Right kidney (tissue), 1 donor: ENCODE measurements around the gene CABP2.
"Not testable (repeated sequence)": the region's sequence is repeated elsewhere in the genome, so short reads cannot be mapped to it uniquely, and the experiment has no call there.

ENCODE experiments used
- DNase-seq: peaks from one replicate; pipeline ENCODE4 v3.0.0-alpha.2; 2016

Gene CABP2

DNA sequence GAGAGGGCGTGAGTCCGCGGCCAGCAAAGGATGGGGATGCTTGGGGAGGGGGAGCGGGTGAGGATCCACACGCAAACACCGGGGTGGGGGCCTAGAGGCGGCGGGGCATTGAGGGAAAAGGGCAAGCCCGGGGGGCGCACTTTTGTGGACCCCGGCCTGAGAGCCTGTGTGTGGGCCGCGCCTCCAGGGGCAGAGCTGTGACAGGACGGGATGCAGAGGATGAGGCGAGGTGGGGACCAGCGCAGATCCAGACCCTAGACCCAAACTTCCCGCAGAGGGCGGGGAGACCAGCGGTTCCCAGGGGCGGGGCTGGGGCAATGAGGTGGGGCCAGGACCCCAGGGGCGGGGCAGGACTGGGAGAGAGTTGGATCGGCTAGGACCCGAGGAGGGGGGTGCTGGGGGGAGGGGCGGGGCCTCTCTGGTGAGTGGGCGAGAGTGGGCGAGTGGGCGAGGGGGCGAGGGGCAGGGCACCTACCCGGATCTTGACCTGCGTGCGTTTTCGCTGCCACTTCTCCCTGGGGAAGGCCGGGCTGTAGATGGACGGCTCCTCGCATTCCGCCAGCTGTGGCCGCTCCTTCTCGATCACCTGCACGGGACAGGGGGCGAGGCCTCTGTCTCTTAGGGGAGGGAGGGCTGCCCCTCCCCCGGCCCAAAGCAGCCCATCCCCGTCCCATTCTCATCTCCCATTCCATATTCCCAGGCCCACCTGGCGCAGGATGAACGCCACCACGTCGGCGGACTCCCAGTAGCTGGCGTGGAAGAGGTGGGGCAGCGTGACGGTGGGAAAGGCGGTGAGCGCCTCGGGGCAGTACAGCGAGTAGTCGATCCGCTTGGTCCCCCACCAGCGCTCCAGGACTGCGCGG, 28.6 kb downstream of the CABP2 start:
- DNase-seq = no peak

DNA sequence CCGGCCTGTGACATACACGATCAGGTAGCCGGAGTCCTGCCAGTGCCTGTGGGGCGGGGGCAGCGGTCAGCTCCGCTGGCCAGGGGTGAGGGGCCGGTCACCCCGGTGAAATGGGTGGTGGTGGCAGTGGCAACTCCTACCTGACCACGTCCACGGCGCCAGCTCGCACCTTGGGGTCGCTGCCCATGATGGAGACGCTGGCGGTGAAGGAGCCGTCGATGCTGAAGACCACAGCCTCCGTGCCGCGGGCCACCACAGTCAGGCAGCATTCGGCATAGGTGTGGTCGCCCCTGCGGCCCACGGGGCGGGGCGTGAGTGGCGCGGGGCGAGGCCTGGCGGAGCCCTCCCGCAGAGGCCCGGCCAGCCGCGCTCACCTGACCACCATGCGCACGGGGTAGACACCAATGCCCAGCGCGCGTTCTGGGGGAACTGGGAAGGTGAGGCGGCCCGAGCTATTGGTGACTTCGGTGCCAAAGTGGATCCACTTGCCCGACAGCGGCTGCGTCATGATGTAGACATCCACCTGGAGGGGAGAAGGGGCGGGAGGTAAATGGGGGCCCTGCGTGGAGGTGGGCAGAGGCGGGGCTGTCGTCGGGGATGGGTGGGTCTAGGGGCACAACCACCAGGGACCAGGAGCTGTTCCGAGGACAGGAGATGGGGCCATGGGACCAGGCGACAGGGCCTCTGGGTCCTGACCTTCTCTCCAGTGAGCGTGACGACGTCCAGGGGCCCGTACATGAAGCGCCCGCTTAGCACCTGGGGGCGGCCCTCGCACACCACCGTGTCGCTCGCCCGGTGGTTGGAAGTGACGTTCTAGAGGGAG, 29.5 kb downstream of the CABP2 start:
- no peak for DNase-seq

DNA sequence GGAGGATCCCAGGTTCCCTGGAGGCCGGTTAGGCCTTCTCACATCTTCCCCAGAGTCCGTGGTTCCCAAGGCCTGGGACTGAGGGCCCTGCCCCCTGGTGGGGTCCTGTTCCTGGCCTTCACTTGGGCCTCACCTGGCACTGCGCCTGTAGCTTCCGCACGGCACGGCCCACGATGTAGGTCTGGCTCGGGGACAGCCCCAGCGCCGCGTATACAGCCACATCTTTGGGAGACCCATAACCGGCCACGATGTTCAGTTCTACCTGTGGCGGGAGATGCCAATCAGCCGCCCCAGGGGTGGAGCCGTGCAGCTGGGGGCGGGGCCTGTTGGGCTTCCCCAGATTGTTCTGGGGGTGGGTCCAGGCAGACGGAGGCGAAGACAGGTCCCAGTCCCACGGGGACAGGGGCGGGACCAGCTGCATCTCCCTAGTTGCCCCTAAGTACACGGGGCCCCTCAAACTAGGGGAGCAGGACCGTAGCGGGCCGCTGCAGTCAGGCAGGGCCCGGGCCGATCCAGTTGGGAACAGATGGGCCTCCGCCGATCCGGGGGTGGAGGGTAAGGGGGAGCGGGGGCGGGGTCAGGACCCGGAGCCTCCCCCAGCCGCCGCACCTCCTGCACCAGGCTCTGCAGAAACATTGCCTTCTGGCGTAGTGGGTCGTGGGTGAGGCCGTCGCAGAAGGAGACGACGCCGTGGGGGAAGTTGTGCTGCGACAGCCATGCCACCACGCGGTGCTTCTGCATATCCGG, 30.3 kb downstream of the CABP2 start:
- DNase-seq = no peak

DNA sequence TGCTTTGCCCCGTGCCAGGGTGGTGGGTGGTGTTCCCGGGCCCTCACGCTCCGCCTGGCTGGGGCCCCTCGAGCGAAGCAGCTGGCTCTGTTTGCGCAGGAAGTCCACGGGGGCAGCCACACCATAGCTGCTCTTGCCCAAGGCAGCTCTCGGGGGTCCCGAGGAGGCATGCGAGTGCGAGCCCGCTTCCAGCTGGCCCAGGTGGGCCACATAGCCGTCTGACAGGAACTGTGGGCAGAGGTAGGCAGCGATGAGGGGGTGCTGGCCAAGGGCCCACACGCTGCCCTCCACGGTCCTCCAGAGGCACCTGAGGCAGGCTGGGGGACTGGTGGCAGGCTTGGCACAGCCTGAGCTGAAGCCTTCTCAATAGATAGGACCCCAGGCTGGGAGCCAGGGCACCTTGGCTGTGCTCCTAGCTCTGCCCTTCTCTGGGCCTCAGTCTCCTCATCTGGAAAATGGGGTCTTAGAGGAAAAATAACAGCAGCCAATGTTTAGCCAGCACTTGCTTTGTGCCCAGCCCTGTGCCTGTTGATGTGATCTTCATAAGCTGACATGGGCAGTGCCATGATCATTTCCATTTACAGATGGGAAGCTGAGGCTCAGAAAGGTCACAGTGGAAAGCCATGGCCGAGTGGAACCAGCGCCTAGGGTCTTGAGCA, 31.0 kb downstream of the CABP2 start:
- no peak for DNase-seq

DNA sequence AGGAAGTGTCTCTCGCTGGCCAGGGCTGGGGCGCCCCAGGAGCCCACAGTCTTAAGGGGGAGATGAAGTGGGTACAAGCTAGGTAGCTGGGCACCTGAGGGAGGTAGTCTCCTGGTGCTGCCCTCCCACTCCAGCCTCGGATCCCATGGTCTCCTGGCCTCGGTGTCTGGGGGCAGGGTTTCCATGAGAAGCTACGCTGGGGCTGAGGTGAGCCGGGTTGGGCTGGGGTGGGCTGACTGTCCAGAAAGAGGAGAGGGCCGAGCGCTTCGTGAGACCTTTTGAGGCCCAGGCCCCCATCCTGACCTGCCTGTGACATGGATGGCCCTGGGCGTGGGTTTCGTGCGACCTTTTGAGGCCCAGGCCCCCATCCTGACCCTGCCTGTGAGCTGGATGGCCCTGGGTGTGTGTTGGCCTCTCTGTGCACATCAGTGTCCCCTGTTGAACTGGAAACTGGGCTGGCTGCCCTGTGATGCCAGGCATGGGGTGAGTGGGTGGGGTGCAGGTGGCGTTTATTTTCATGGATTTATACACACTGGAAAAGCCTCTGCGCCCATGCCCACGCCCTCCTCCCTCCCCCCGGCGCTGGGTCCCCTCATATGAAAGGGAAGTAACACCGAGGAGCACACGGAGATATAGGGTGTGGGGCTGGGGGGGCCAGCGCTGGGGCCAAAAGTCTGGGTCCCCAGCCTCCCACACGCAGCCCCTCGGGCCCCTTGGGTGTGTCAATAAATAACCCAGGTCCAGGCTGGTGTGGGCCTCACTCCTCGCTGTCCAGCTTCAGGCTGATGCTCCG, 31.8 kb downstream of the CABP2 start:
- no peak for DNase-seq

DNA sequence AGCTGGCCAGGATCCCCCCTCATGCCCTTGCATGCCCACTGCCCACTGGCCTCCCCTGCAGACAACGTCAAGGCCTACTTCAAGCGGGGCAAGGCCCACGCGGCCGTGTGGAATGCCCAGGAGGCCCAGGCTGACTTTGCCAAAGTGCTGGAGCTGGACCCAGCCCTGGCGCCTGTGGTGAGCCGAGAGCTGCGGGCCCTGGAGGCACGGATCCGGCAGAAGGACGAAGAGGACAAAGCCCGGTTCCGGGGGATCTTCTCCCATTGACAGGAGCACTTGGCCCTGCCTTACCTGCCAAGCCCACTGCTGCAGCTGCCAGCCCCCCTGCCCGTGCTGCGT, 32.5 kb downstream of the CABP2 start:
- no peak for DNase-seq

DNA sequence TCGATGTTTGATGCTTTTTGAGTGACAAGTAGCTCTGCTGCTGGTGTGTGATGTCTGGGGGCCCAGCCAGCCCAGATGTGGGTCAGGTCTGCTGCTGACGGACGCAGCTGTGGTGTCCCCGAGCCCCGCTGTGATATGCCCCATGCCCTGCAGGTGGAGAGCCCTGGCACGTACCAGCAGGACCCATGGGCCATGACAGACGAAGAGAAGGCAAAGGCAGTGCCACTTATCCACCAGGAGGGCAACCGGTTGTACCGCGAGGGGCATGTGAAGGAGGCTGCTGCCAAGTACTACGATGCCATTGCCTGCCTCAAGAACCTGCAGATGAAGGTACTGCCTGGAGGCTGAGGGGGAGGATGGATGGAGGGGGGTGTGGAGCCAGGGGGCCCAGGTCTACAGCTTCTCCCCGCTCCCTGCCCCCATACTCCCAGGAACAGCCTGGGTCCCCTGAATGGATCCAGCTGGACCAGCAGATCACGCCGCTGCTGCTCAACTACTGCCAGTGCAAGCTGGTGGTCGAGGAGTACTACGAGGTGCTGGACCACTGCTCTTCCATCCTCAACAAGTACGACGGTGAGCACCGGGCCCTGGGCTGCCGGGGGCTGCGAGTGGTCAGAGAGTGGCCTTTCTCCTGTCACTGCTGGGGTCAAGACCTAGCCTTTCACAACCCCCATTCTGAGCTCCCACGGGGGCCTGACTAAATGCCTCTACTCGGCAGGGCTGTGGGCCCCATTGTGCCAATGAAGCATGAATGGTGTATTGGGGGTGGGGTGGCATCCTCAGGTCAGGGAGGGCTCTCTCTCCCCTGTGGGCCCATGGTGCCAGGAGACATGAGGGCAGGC, 33.1 kb downstream of the CABP2 start:
- DNase-seq = no peak

DNA sequence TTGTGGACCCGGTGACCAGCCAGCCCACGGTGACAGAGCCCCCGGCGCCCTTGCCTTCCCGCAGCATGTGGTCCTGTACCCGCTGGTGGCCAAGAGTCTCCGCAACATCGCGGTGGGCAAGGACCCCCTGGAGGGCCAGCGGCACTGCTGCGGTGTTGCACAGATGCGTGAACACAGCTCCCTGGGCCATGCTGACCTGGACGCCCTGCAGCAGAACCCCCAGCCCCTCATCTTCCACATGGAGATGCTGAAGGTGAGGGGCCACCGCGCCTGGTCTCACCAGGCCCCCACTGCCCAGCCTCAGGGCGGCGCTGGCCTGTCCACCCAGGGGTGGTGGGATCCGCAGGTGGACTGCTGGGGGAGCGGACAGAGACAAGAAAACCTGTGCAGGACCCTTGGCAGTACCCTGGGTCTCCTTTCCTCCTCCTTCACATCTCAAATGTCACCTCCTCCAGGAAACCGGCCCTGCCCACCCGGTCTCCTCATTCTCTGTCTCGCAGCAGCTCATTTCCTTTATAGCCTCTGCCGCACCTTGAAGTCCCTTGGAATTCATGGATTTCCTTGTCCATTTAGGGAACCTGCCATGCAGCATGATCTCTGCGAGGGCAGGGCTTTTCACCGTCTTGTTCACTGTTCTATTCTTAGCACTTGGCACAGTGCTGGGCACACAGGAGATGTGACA, 33.9 kb downstream of the CABP2 start:
- no peak for DNase-seq

DNA sequence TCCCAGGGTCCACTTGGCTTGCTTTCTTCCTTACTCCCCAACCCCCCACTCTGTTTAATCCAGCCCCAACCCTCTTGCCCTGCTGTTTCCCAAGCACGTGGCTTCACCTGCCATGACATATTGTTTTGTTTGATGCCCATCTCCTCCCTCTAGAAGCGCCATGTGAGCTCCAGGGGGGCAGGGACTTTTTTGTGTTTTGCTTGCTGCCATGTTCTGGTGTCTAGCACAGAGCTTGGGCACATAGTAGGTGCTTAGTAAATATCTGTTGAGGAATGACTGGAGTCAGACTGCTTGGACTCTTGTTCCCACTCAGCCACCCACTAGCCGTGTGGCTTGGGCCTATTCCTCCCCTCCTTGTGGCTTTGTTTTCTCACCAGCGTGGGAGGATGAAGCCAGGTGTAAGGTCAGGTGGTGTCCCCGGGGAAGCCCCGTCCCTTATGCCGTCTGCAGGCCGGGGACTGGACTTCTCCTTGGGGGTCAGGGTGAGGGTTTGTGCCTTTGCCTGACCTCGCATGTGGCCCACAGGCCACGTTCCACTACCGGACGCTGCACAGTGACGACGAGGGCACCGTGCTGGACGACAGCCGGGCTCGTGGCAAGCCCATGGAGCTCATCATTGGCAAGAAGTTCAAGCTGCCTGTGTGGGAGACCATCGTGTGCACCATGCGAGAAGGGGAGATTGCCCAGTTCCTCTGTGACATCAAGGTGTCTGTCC, 36.6 kb downstream of the CABP2 start:
- DNase-seq = no peak

DNA sequence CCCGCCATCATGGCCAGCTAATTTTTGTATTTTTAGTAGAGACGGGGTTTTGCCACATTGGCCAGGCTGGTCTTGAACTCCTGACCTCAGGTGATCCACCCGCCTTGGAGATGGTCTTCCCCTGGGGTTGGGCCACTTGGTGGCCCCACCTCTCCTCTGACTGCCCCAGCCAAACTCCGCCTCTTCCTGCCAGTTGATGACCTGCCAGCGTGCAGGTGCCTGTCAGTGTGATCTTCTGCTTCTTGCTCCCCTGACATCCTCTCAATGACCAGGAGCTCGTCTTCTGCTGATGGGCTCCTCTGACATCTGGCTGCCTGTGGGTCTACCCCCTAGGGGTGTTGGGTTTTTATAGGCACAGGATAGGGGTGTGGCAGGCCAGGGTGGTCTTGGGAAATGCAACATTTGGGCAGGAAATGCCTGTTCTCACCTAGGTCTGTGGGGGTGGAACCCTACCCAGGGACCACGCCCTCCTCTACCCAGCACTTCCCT, 37.3 kb downstream of the CABP2 start:
- not testable (repeated sequence) for DNase-seq

DNA sequence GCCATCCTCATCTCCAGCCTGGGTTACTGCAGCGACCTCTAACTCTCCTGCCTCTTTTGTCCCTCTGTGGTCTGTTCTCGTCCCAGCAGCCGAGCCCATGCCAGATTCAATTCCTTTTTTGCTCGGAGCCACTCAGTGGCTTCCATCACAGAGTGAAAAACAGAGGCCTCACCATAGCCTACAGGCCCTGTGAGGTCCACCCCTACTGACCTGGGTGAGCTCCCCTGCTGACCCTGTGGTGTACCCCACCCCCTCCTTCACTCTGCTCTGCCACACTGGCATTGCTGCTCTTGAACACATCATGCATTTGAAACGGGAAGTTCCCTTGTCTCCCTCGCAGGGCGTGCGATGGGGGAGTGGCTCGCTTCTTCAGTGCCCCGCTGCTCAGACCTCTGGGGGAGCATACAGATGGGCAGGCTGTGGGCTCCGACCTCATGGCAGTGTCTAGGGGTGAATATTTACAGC, 38.4 kb downstream of the CABP2 start:
- no peak for DNase-seq

DNA sequence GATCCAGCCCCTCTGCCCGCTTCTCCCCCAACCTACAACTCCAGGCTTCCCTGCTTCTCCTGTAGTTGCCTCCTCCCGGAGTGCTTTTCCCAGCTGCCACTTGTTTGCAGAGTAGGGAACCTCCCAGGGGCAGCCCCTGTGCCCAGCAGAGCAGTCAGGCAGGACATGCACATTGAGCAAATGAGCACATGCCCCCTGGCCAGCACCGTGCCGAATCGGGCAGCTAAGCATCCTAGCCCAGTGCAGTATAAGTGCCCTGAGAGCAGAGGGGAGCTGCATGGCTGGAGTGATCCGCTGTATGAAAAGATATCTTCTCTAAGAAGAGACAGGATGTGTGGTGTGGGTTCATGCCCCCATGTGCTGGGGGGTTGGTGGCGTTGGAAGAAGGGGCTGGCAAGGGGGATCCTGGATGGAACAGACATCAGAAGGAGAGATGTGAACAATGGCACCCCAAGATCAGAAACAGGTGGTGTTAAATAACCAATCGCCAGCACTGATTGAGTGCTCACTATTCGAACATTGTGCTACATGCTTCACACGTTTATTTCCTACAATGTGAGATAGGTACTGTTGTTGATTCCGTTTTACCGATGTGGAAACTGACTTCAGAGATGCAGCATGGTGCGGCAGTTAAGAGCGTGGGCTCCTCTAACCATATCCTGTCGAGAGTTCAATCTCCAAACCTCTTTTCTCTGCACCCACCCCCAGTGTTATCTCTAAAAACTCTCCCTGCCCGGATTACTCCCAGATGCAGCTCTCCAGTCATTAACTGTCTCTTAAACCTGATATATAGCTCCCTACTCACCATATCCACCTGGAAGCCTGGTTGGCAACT, 39.2 kb downstream of the CABP2 start:
- DNase-seq = no peak

DNA sequence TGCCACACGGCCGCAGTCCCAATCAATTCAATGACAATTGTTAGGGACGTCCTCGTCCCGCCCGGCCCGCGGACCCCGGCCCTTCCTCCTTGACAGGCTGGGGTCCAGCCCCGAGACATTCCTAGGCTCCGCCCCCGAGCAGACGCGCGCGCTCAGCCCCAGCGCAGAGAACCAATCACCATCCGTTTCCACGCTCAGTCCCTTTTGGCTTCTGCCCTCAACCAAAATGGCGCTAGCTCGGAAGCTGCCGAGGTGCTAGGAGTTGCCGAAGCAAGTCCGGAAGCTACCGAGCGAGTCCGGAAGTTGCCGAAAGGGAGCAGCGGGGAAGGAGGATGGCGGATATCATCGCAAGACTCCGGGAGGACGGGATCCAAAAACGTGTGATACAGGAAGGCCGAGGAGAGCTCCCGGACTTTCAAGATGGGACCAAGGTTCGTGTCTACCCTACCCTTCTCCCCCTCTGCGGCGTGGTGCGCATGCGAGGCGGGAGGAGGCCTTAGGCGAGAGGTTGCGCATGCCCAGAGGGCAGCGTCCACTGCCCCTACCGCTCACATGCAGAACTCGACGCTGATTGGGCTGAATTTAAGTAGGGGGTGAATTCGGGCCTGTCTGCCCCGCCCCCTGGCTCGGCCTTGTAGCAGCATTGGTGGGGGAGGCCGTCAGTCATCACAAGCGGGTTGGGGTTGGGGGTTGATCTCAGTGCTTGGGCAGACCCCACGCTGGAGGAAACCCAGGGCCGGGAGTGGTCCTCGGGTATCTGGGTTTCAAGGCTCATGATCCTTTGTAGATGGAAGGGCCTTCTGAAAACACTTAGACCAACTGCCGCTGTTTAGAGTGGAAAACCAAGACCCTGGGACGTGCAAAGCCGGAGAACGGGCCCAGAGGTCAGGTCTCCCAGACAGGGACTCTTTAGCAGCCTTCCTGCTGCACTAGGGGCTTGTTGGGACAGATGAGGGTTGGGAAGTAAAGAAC, 40.1 kb downstream of the CABP2 start, which contains the start of gene AIP:
Gene AIP (plus strand): TSS at position 200 of the 972 bp plus-strand sequence. CDS start 133 bp downstream, at position 333.
- DNase-seq = peak; percentile 96

DNA sequence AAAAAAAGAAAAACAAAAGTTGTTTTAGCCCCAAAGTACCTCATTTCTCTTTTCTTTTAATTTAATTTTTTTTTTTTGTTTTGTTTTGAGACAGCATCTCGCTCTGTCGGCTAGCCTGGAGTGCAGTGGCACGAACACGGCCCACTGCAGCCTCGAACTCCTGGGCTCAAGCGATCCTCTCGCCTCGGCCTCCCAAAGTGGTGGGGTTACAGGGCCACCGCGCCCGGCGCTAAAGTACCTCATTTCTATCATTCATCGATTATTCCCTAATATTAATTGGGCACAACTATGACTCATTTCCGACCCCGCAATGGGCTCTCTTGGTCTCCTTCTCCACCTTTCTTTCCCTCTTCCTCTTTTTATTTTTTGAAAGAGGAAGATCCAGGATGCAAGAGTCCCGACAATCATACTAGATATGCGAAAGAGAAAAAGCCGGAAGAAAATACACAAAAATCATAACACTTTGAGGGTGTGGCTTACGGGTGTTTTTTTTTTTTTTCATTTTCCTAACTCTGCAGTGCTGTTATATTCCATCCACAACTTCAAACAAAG, 40.9 kb downstream of the CABP2 start:
- no peak for DNase-seq

DNA sequence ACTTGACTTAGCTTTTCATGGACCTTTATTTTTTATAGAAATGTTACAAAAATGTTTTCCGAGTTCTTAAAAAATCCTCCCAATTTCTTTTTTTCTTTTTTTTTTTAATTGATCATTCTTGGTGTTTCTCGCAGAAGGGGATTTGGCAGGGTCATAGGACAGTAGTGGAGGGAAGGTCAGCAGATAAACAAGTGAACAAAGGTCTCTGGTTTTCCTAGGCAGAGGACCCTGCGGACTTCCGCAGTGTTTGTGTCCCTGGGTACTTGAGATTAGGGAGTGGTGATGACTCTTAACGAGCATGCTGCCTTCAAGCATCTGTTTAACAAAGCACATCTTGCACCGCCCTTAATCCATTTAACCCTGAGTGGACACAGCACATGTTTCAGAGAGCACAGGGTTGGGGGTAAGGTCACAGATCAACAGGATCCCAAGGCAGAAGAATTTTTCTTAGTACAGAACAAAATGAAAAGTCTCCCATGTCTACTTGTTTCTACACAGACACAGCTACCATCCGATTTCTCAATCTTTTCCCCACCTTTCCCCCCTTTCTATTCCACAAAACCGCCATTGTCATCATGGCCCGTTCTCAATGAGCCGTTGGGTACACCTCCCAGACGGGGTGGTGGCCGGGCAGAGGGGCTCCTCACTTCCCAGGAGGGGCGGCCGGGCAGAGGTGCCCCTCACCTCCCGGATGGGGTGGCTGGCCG, 45.7 kb downstream of the CABP2 start:
- DNase-seq = not testable (repeated sequence)

DNA sequence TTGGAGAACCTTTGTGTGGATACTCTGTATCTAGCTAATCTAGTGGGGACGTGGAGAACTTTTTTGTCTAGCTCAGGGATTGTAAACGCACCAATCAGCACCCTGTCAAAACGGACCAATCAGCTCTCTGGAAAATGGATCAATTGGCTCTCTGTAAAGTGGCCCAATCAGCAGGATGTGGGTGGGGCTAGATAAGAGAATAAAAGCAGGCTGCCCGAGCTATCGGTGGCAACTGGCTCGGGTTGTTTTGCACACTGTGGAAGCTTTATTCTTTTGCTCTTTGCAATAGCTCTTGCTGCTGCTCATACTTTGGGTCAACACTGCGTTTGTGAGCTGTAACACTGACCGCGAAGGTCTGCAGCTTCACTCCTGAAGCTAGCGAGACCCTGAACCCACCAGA, 46.6 kb downstream of the CABP2 start:
- DNase-seq = not testable (repeated sequence)
